Mammary epithelial cell (primary cell): Measurements from ENCODE around the gene PRR23A.

Experiments used
- CTCF ChIP-seq, 2 donors: IDR thresholded peaks in 1 of 2; conservative IDR thresholded peaks in 1 of 2; 2 replicates each; pipeline ENCODE4 v1.5.1; 2011 to 2012; ENCODE audit warnings: inconsistent platforms in 2 of 2, low read length in 2 of 2, mild to moderate bottlenecking in 2 of 2, control low read depth in 1 of 2, low read depth in 1 of 2; ENCODE audit not compliant: insufficient read depth in 1 of 2; ENCODE audit errors: extremely low read depth in 1 of 2
- EZH2 ChIP-seq: IDR thresholded peaks from 2 replicates; pipeline ENCODE4 v1.6.1; 2012; ENCODE audit warnings: low read length, inconsistent platforms, borderline replicate concordance

GRCh38 chr3:139052802-139053600 is 46.9 kb upstream of the PRR23A start:
- no peak for TF ChIP-seq CTCF (conservative IDR thresholded peaks at IDR 0.05 in 1 of 2, IDR thresholded peaks at IDR 0.05 in 1 of 2; ENCODE audit: extremely low read depth in 1 of 2, insufficient read depth in 1 of 2, low read depth in 1 of 2, low read length in 2 of 2)
- TF ChIP-seq EZH2: no peak
